Measurements from ENCODE around the gene AHR. TPM values are rescaled to one million over a fixed set of nuclear protein-coding genes. Genes with fewer than 3 reads are reported as not detected.
"Not testable (repeated sequence)": the region's sequence is repeated elsewhere in the genome, so short reads cannot be mapped to it uniquely, and the experiment has no call there.

Gene AHR
- polyA plus RNA-seq, 3 donors: 3.5 to 25.1 (median 15.9) TPM

DNA sequence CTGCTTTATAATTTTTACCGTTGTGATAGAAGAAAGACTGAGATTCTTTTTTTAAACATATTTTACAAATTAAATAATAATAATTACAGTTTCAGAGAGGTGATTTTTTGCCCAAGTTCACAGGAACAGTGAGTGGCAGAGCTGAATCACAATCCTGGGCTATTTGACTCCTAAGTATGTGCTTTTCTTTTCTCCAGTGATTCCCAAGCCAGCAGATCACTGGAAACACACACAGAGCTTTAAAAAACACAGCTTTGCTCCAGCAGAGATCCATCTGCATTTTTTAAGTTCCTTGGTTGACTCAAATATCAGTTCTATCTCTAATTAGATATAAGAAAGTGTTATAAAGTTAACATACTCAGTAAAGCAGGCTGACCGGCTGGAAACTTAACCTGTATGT, 69.0 kb downstream of the AHR start:
- no peak overlapping the region for H3K27ac ChIP-seq (ENCODE audit: low read depth, low read length)
- WGBS, 3 donors: 73 to 88% (median 79%) methylated on average over 2 of the region's 2 CpGs

DNA sequence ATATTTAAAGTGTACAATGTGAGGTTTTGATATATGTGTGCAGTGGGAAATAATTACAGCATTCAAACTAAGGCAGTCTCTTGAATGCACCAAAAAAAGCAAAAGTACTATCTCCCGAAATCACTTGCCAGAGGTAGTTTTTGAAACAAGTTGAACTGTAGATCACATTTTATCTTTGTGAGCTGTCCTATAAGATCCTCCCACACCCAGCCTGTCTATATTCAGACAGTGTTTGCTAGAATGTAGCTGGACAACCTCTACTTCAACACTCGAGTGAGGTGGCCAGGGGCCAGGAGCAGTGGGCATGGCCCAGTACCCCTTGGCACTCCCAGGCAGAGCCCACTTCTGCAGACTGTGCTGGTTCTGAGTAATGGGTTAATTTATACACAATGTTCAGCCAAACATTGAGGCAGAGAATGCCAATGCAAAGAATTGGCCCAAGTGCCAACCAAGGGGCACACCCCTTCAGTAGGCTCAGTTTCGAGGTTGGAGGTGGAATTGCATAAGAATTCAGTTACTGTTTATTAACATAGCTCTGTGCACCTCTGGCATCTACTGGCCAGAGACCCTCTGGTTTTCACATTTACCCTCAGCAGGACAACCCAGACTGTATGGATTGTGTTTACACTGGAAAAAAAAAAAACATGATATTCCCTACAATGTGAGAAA, 70.5 kb downstream of the AHR start:
- WGBS, 3 donors: 63 to 92% (median 71%) methylated on average over 3 of the region's 3 CpGs
- H3K27ac ChIP-seq (ENCODE audit: low read depth, low read length): no peak overlapping the region

DNA sequence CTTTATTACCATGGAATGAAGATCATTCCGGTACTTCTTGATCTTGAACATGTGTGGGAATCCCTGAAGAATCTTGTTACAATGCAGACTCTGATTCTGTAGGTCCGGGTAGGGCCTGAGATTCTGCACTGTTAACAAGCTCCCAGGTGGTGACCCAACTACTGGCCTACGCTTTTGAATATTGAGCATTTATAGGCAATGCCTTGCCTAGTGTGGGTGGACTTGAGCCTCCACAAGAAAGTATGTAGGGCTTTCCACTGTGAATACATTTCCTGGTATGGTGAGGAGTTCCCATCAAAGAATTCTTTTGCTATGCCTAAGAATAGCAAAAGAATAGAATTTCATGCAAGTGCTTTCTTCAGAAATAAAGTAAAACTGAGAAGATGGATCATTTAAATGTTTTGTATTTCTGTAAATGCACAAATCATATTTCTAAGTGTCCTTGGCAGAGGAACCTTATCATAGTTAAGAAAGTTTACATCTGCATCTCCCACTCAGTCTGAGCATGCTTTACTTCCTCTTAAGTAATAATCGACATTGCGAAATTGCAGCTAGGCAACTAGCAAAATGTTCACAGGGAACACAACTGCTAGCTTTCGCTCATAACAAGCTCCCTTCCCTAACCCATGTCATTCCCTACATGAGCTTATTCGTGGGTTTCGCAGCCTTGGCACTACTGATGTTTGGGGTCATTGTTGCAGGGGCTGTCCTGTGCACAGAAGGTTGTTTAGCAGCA, 71.4 kb downstream of the AHR start:
- WGBS, 3 donors: 40 to 70% (median 57%) methylated on average over 8 of the region's 8 CpGs

DNA sequence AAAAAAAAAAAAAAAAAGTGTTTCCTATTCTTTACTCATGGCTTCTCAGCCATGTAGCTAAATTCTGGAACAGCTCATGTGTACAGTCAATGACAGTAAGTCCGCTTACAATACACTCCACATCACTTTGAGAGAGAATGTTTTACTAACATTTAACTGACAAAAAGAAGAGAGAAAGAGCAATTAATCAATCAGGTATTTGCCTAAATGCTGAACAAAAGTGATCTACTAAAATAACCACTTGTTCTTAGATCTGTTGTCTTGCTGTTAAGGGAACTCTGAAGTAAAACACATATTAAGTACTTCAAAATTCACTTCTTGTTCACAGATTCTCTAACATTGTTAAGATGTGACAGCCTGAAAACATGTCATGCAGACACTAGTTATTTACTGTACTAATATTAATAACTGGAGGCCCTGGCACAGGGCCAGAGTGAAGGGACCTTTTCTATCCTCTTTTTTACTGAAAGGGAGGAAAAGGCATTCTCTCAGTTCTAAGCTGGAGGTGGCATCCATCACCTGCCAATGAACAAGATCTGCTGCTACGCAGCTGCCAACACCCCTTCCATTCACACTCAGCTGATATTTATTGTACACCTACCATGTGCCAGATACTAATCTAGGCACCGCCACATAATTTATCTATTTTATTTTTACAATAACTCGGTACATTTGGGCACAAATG, 72.6 kb downstream of the AHR start:
- no peak overlapping the region for H3K27ac ChIP-seq (ENCODE audit: low read depth, low read length)
- WGBS, 3 donors: 92 to 96% (median 92%) methylated on average over 4 of the region's 4 CpGs

More for the DNA sequence above, 71.4 kb downstream of the AHR start:
- no peak overlapping the region for H3K27ac ChIP-seq (ENCODE audit: low read depth, low read length)

DNA sequence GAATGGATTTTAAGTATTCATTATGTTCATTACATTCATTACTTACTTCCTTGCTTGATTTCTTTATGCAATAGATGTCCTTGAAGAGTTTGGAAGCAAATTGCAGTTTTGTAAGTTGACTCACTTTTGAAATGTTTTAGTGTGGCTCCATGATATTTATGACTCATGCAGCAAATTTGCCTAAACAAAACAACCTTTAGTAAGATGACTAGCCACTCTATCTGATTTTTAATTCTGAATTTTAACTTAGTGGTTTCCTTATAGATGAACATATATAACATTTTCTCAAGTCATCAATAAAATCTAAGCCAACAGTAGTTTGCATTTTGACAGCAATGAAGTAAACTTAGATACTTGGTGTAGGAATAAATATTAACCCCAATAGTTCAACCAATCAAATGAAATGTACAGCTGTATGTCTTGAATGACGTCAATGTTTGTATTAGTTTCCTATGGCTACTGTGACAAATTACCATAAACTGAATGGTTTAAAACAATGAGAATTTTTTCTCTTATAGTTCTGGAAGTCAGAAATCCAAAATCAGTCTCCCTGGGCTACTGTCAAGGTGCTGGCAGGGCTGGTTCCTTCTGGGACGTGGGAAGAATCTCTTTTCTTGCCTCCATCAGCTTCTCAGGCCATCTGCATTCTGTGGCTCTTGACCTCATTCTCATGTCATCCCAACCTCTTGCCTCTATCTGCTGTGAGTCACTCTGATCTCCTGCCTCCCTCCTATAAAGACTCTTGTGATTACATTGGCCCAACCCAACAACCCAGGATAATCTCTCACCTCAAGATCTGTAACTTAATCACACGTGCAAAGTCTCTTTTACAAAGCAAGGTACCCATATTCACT, 73.4 kb downstream of the AHR start:
- 59 to 79% (median 74%) methylated on average over 3 of the region's 3 CpGs for WGBS, 3 donors

DNA sequence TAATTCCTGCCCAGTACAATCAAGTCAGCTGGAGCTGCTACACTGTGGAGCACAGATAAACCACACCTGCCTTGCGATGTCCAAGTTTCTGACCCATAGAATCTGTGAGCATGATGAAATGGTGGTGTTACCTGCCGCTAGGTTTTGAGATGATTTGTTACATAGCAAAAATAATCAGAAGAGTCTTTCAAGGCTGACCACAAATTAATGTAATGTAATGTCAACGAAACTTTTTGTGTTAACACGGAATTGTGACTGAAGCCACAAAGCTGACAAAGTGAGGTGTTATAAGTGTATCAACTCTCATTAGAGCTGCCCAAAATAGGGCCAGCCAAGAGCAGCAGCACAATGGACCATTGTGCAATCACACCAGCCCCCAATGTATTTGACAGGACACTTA, 75.7 kb downstream of the AHR start:
- no peak overlapping the region for H3K27ac ChIP-seq (ENCODE audit: low read depth, low read length)
- 86 to 96% (median 95%) methylated on average over 4 of the region's 4 CpGs for WGBS, 3 donors

More for the DNA sequence above, 73.4 kb downstream of the AHR start:
- no peak overlapping the region for H3K27ac ChIP-seq (ENCODE audit: low read depth, low read length)

DNA sequence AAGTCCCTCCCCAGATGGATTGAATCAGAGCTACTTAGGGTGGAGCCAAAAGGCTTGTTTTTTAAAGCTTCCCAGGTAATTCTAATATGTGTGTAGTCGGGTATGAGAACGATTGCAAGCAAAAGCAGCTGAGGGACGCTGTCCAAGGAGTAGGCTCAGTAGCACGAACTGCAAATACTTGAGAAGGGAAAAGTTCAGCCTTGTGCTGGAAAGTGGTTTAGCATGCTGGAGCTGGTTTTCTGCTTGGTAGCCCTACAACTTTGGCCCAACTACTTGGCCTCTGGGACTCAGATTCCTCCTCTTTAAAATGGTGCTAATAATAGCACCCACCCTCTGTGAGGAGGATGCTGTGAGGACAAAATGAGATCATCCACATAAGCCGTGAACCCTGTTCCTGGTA, 76.2 kb downstream of the AHR start:
- H3K27ac ChIP-seq (ENCODE audit: low read depth, low read length): no peak overlapping the region
- 66 to 84% (median 75%) methylated on average over 5 of the region's 5 CpGs for WGBS, 3 donors

DNA sequence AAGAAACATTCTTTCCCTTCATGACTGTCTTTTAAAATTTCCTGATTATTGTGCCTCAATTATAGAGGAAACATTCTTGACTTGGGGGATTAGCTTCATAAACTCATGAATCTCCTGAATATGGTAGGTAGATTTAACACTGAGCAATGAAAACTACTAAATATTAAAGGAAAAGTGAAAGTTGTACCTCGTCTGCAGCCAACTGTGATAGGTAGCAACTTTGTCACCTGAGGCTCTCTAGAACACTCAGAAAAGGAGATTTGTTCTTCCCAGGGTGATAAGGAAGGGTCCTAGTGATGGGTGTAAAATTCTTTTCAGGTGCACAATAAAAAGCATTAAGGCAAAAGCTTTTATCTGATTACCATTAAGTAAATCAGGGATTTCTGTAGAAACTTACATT, 78.1 kb downstream of the AHR start:
- H3K27ac ChIP-seq (ENCODE audit: low read depth, low read length): no peak overlapping the region
- 86 to 93% (median 86%) methylated on average over 1 of the region's 1 CpG for WGBS, 3 donors

DNA sequence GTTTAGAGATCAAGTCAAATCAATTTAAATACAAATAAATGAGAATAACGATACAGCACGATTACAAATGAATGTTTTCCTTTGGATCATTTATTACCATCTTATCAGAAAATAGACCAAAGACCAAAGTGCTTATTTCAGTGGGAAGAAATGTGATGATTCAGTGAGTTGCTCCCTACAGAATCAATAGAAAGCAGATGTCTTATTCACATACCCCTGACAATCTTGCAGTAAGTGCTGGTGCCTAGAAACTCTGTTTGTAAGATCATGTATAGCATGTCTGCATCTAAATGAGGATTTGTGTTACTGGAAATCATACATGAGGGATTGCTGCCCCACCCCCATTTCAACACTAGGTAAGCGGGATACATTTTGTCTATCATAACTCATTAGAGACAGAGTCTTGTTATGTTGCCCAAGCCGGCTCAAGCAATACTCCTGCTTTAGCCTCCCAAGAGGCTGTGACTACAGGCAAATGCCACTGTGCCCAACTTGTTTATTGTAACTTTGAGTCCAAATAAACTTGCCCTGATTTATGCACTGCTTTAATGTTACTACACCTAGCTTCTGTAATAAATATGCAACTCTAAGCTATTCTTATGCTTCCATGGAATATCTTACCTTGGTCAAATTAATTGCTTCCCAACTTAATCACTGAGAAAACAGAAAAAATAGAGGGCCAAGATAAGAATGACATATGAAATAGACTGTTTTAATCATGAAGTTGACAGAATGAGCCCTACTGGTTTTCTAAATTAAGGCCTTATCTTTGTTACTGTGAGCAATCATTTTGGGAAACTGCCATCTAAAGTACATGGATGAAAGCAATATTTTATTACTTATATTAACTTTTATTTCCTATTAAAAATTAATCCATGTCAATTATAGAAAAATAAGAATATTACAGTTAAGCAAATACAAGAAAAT, 82.5 kb downstream of the AHR start:
- no peak overlapping the region for H3K27ac ChIP-seq (ENCODE audit: low read depth, low read length)
- WGBS, 3 donors: 41 to 75% (median 74%) methylated on average over 4 of the region's 4 CpGs

DNA sequence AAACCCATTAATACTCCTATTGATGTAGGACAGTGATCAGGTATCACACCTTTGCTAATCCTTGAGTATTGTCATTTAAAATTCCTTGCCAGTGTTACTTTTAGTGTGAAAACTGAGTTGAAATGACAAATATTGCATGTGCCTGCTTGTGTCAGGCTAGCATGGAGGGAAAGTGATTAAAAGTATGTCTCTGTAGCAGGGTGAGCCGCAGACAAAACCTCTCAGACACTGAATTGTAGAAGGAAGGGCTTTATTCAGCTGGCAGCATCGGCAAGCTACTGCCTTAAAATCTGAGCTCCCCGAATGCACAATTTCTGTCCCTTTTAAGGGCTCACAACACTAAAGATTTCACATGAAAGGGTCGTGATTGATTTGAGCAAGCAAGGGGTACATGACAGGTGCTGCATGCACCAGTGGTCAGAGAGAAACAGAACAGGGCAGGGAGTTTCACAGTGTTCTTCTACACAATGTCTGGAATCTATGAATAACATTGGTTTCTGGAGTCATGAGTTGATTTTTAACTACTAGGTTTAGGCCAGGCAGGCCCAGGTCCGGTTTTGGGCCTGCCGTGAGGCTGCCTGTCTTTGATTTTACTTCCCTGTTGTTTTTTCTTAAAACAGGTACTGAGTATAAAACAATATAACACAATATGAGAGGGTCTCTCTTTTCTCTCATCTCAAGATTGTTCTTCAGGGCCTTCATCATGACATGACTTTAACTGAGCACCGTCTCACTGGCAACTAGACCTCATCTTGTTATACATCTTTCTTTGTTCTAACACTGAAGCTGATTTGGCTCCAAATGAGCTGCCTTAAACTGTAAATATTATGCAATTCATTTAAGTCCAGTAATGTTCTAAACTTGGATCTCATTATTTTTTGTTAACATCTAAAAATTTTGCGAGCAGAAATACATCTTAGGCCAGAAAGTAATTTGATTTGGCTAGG, 84.2 kb downstream of the AHR start:
- H3K27ac ChIP-seq (ENCODE audit: low read depth, low read length): not testable (repeated sequence)
- WGBS, 3 donors: 78 to 87% (median 84%) methylated on average over 8 of the region's 8 CpGs

DNA sequence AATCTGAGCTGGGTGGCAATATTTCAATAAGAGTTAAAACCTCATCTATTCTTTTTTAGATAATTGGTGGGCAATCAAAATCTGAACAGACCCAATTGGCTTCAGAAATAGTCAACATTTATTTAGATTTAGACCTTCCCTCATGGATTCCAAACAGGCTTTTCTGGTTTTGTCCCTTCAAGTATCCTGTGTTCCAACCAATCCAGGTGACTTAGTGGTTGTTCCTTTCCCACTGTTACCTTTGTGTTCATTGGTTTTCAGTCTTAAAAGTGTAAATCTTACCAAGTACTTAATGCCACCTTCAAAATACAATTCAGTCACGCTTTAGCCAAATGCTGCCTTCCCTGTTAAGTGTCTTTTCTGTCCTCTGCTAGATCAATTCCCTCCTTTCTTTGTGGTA, 85.9 kb downstream of the AHR start:
- H3K27ac ChIP-seq (ENCODE audit: low read depth, low read length): no peak overlapping the region
- WGBS, 3 donors: 91 to 96% (median 93%) methylated on average over 1 of the region's 1 CpG

DNA sequence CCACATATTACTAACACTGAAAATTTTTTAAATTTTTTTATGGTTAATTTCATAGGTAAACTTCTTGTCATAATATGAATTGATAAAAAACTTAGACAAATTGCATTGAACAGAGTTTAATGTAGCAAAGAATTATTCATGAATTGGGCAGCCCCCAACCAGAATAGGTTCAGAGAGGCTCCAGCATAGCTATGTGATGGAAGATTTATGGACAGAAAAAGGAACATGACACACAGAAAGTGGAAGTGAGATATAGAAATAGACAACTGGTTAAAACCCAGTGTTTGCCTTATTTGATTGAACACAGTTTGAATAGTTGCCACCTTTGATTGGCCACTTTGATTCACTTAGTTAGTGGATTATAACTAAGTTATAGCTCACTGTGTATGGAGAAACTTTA, 87.2 kb downstream of the AHR start:
- no peak overlapping the region for H3K27ac ChIP-seq (ENCODE audit: low read depth, low read length)

DNA sequence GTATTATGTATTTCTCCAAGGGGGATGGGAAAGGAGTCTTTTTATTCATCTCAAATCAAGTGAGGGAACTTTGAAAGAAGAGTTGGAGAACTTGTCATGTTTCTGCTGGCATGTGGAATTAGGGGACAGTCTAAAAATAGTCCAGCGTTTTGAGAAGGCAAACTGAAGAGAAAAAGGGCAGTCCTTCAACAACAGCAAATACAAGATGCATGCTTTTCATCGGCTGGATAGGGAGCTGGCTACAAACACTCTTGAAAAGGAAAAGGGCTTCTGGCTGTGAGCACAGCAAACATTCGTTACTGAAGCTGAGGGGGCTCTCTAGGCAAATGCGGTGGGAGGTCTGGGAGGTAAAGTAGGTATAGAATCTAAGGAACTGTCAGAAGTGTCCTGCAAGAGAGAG, 91.9 kb downstream of the AHR start:
- WGBS, 3 donors: 46 to 76% (median 75%) methylated on average over 4 of the region's 4 CpGs
- H3K27ac ChIP-seq (ENCODE audit: low read depth, low read length): no peak overlapping the region

DNA sequence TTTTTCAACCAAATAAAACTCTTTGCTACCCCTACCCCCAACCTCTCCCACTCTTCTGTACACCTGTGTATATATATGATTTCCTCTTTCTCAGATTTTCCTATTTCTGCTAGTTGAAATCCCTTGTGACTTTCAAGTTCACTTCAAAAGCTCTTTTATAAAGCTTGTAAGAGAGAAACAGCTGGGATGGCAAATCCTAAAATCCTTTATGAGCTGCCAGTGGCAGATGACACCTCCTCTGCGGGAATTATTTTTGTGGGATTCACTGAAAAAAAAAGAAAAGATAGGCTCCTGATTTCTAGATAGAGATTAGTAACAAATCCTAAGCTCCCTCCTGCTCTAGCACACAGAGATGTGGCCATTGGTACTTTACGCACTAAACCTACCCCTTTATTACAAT, 92.9 kb downstream of the AHR start:
- 97 to 100% (median 98%) methylated on average over 2 of the region's 2 CpGs for WGBS, 3 donors
- no peak overlapping the region for H3K27ac ChIP-seq (ENCODE audit: low read depth, low read length)

DNA sequence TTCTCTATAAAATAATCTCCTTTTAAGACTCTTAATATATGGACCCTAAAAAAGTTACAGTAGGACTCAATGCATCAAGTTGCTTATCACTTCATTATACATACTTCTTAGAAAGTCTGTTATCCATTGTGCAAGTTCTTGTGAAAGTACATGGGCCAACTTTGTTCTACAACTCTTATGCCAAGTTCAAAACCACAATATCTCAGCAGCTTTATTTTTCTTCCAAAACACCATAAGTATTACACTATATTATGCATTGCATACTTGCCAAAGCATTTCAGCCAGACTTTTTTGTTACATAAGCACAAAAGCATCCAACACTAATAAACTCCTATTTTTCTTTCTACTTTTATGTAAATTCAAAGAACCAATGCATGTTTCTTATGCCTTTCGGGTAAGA, 94.4 kb downstream of the AHR start:
- H3K27ac ChIP-seq (ENCODE audit: low read depth, low read length): no peak overlapping the region
- WGBS, 3 donors: 86 to 95% (median 88%) methylated on average over 1 of the region's 1 CpG

DNA sequence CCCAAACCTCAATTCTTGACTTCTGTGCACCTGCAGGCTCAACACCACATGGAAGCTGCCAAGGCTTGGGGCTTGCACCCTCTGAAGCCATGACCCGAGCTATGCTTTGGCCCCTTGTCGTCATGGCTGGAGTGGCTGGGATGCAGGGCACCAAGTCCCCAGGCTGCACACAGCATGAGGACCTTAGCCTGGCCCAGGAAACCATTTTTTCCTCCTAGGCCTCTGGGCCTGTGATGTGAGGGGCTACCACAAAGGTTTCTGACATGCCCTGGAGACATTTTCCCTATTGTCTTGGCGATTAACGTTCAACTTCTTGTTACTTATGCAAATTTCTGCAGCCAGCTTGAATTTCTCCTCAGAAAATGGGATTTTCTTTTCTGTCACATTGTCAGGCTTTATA, 96.1 kb downstream of the AHR start:
- not testable (repeated sequence) for H3K27ac ChIP-seq (ENCODE audit: low read depth, low read length)
- WGBS, 3 donors: 69 to 97% (median 81%) methylated on average over 4 of the region's 4 CpGs
